ENCODE measurements around the gene DIO3. TPM values are rescaled to one million over a fixed set of nuclear protein-coding genes. Genes with fewer than 3 reads are reported as not detected.

Gene DIO3
- total and polyA plus RNA-seq, 2 of the 4 experiments (the other 2 are of a cell fraction): not detected

- ATAC-seq (ENCODE audit: low read depth): no peak
- no peak overlapping the region for H2BK120ac ChIP-seq (ENCODE audit: low read depth, low read length)
- intact Hi-C loops (cut with micrococcal nuclease): no loop called here
- no peak overlapping the region for H4K8ac ChIP-seq (ENCODE audit: low read depth in 2 of 2, low read length in 2 of 2)
- ChIA-PET CTCF (no interaction called here), POLR2A (ENCODE audit: unreplicated experiment) (no interaction called here)
- H3K4me1 ChIP-seq (ENCODE audit: control insufficient read depth, insufficient read depth, low read length): no peaks in the 10 kb centered on the region
- no peaks in the 10 kb centered on the region; the same call in 1 of the 2 replicates for H3K9me3 ChIP-seq (ENCODE audit: control insufficient read depth, insufficient read depth, low read length)
- no peak overlapping the region for H3K4me3 ChIP-seq (ENCODE audit: insufficient read depth, low read depth, low read length)
- no peak overlapping the region for H2BK5ac ChIP-seq (ENCODE audit: low read depth, low read length, poor library complexity, severe bottlenecking)
- H3K4me2 ChIP-seq (ENCODE audit: low read depth, low read length): no peak overlapping the region
- no peaks in the 10 kb centered on the region for H3K9me1 ChIP-seq (ENCODE audit: insufficient read depth, low read length)
- no peaks in the 10 kb centered on the region for H3K79me1 ChIP-seq (ENCODE audit: low read depth in 1 of 2, low read length in 2 of 2)
- no TSS peak for BruUV-seq (replicated peaks)
- no peak overlapping the region for H3K9ac ChIP-seq (ENCODE audit: low read depth, low read length)
- no peak overlapping the region for H3K18ac ChIP-seq (ENCODE audit: low read depth, low read length)
- H3K14ac ChIP-seq (replicated peaks; ENCODE audit: low read depth, low read length): no peak overlapping the region
- WGBS, 2 experiments (ENCODE audit: extremely low coverage in 2 of 2, insufficient read length in 1 of 2): no CpG with 5 or more reads among the region's 17 CpGs
- H2AFZ ChIP-seq (replicated peaks; ENCODE audit: low read length, poor library complexity): peak overlapping the region; percentile 51
- no peak overlapping the region for H3K27ac ChIP-seq (ENCODE audit: insufficient read depth, low read length)
- H4K91ac ChIP-seq (ENCODE audit: insufficient read depth, low read depth, low read length): no peak overlapping the region
- no peaks in the 10 kb centered on the region for H3K36me3 ChIP-seq (ENCODE audit: control insufficient read depth, insufficient read depth, low read length)
- dilution Hi-C loops (cut with HindIII; ENCODE audit: low sequenced_read_pairs, unreplicated experiment): no loop called here
- no peak overlapping the region for H2BK20ac ChIP-seq (ENCODE audit: low read depth, low read length)
- no peak overlapping the region for H2BK15ac ChIP-seq (ENCODE audit: low read depth, low read length)
- H2AK9ac ChIP-seq (replicated peaks; ENCODE audit: low read depth, low read length, poor library complexity): no peak overlapping the region
- no peak for TF ChIP-seq CTCF (conservative IDR thresholded peaks at IDR 0.05; ENCODE audit: low read depth, low read length)
- TF ChIP-seq, protein P1, sequence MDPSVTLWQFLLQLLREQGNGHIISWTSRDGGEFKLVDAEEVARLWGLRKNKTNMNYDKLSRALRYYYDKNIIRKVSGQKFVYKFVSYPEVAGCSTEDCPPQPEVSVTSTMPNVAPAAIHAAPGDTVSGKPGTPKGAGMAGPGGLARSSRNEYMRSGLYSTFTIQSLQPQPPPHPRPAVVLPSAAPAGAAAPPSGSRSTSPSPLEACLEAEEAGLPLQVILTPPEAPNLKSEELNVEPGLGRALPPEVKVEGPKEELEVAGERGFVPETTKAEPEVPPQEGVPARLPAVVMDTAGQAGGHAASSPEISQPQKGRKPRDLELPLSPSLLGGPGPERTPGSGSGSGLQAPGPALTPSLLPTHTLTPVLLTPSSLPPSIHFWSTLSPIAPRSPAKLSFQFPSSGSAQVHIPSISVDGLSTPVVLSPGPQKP (IDR thresholded peaks at IDR 0.05; ENCODE audit: borderline replicate concordance, low read depth, low read length): no peak
- TF ChIP-seq, protein P2, sequence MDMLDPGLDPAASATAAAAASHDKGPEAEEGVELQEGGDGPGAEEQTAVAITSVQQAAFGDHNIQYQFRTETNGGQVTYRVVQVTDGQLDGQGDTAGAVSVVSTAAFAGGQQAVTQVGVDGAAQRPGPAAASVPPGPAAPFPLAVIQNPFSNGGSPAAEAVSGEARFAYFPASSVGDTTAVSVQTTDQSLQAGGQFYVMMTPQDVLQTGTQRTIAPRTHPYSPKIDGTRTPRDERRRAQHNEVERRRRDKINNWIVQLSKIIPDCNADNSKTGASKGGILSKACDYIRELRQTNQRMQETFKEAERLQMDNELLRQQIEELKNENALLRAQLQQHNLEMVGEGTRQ (IDR thresholded peaks at IDR 0.05; ENCODE audit: low read depth, low read length): no peak
- no peaks in the 10 kb centered on the region for H4K20me1 ChIP-seq (ENCODE audit: insufficient read depth, low read length)
- peaks cover 17% of the 10 kb centered on the region for H3K27me3 ChIP-seq (ENCODE audit: control insufficient read depth, insufficient read depth, low read length)
- no peak for DNase-seq
- no peak overlapping the region for H2AK5ac ChIP-seq (ENCODE audit: low read depth, low read length)
- H3K23ac ChIP-seq (ENCODE audit: low read depth, low read length): no peak overlapping the region
- in situ Hi-C loops (cut with MboI; ENCODE audit: low sequenced_read_pairs): no loop called here
- H3K4ac ChIP-seq (ENCODE audit: low read depth, low read length): no peak overlapping the region
- no peak overlapping the region for H4K5ac ChIP-seq (ENCODE audit: low read depth, low read length)
- H3K56ac ChIP-seq (ENCODE audit: extremely low read depth, insufficient read depth, low read length): no peak overlapping the region
These were observed 27.1 kb downstream of the DIO3 start for GRCh38 chr14:101588286-101588975.

All from IMR-90 (cell line).